ENCODE results near the gene LRCH1.
"Not testable (repeated sequence)": the region's sequence is repeated elsewhere in the genome, so short reads cannot be mapped to it uniquely, and the experiment has no call there.

Gene LRCH1, protein sequence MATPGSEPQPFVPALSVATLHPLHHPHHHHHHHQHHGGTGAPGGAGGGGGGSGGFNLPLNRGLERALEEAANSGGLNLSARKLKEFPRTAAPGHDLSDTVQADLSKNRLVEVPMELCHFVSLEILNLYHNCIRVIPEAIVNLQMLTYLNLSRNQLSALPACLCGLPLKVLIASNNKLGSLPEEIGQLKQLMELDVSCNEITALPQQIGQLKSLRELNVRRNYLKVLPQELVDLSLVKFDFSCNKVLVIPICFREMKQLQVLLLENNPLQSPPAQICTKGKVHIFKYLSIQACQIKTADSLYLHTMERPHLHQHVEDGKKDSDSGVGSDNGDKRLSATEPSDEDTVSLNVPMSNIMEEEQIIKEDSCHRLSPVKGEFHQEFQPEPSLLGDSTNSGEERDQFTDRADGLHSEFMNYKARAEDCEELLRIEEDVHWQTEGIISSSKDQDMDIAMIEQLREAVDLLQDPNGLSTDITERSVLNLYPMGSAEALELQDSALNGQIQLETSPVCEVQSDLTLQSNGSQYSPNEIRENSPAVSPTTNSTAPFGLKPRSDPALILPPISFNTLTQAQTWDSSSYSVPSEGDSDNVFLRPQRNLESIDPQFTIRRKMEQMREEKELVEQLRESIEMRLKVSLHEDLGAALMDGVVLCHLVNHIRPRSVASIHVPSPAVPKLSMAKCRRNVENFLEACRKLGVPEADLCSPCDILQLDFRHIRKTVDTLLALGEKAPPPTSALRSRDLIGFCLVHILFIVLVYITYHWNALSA

DNA sequence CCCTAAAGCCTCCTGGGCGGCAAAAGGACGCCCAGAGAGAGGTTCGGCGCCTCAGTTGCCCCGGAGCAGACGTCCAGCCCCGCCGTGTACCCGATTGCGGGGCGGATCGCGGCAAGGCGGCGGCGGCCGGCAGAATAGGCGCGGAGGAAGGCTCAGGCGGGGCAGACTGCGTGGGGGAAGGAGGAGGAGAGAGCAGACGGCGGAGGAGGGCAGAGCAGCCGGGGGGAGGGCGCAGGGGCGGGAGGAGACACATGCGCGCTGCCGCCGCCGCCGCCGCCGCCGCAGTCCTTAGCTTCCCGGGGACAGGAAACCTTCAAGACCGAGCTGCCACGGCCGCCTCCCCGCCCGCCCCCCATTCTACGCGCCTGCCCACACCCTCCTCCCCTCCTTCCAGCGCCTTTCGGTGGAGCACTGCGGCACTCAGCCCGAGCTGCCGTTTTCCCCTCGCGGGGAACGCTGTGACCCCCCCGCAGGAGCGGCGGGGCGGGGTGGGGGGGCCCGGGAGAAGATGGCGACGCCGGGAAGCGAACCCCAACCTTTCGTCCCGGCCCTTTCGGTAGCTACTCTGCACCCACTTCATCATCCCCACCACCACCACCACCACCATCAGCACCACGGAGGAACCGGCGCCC is at the start of gene LRCH1:
LRCH1 (plus strand) TSS at position 282 of the 632 bp plus-strand sequence; CDS start at position 509, 227 bp downstream.
- peak; percentile 91 for DNase-seq (ENCODE audit: low spot score)

DNA sequence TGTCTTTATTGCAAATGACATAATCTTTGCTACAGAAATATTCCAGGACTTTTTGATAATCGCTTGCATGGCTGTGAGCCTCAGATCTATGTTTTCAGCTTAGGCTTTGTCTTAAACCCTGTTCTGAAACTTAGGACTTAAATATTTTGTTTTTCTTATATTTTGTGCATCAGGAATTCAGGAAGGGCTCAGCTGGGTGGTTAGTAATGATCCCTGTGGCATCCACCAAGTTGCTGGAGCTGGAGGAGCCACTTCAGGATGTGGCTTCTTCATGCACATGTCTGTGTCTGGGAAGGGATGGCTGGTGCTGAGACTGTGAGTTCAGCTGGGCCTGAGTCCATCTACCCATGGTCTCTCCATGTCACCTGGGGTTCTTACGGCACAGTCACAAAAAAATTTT is 48.9 kb upstream of the LRCH1 start:
- DNase-seq (ENCODE audit: low spot score), result no peak

DNA sequence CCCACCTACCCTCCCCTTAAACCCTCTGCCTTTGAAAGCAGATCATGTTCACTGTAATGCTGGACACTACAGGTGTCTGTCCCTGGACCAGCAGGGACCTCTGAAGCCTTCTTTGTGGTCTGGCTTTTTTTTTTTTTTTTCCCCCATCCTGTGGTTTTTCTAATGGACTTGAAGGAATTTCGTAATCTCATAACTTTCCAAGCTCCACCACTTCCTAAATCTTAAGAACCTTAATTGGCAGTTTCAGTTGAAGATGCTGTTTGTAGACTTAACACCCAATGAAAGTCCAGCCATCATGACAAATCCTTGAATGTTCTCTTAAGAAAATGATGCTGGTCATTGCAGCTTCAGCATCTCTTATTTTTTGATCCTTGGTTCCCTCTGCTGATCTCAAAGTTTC is 45.0 kb upstream of the LRCH1 start:
- DNase-seq (ENCODE audit: low spot score), result no peak

DNA sequence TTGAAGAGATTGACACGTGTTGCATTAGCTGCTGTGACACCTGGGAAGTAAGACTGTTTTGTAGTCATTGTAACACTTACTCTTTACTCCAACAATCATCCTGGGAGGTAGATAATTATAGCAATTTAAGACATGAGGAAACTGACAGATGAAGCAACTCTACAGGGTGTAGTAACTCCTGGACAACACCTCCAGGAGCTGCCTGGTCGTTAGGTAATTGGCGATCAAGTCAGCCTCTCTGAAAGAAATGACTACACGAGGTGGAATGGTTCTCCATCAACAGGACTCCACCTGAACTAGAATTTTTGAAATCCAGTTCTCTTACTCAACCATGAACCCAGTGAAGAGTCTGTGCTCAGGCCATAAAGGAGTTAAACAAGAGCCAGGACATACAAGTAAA is 43.0 kb upstream of the LRCH1 start:
- DNase-seq (ENCODE audit: low spot score), result no peak

DNA sequence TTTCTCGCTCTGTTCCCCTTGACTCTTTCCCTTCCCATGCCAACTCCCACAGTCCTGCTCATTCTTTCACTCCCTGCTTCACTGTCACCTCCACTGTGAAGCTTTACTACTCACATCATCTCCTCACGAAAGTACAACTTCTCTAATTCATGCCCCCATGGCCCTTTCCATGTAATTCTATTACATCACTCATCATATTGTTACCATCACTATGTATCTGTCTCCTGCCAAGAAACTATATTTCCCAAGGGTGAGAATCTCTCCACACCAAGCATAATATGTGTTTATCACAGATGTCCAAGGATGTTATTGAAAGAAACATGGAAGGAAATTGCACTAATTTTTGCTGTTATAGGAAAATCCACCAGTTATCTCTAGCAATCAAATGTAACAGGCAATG is 37.2 kb upstream of the LRCH1 start:
- DNase-seq (ENCODE audit: low spot score), result no peak

DNA sequence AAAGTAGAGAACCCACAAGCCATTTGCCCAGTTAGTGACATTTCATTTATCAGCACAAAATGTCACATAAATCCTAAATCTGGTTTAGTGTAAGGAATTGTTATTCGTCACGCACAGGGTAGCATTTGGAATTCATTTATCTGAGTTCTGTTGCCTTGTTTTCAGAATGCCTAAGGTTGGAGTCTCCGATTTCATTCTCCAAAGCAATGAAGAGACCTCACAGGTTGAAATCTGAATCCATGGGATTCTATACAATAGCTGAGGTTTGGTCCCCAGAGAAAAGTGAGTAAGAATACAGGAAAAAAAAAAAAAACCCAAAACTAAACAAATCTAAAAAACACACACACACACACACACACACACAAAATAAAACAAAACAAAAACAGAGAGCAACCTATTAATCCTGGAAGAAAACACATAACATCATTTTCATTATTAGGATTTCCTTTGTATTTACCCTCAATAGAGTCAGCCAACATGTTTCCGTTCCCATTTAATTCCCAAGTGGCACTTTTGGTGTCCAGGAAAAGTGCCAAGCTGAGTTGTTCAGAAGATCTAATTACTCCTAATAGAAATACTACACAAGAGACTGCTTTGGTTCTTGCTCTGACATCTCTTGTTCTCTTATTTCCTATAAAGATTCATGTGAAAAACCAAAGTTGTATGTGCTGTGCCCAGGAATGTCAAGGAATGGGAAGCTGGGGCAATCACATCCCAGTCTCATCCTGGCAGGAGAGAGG is 36.2 kb upstream of the LRCH1 start:
- DNase-seq (ENCODE audit: low spot score), result no peak

DNA sequence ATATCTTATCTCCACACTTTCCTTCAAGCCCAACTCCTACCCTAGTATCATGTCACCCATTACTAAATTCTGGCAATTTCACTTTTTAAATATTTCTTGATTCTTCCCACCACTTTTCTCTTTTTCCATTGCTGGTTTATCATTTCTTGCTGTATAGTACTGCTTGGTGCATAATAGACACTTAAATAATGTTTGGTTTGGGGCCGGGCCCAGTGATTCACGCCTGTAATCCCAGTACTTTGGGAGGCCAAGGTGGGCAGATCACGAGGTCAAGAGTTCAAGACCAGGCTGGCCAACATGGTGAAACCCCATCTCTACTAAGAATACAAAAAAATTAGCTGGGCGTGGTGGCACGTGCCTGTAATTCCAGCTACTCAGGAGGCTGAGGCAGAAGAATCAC is 35.2 kb upstream of the LRCH1 start:
- not testable (repeated sequence) for DNase-seq (ENCODE audit: low spot score)

DNA sequence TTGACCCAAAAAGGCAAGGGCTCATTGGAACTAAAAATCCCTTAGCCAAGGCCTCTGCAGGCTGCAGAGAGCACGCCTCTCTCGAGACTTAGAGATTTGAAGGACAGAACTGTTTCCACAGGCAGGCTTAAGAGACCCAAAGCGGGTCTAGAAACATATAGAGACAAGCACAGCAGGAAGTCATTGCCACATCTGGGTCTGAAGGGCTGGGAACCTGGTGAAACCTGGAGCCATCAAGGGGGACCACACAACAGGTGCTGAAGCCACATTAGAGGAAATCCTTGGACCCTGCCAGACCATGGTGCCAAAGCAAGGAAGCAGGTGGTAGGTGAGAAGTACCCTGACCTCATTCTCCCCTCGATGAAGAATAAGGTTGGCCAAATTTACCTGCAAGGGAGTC is 33.8 kb upstream of the LRCH1 start:
- DNase-seq (ENCODE audit: low spot score), result no peak

DNA sequence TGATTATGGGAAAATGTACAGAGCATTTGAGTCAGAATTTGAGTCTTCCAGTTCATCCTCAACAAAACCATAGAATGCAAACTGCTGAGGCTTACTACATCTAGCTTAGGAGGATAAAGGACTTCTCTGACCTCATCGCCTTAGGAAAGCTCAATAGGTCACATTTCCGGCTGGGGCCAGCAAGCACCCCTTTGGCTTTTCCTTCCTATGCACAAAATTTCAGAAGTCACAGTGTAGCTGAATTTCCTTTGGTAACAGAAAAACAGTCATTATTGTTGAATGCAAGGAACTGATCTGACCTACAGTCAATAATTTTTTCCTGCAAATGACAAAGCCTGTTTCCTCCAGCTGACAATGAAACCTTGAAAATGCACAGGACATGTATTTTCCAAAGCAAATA is 32.8 kb upstream of the LRCH1 start:
- DNase-seq (ENCODE audit: low spot score), result no peak

DNA sequence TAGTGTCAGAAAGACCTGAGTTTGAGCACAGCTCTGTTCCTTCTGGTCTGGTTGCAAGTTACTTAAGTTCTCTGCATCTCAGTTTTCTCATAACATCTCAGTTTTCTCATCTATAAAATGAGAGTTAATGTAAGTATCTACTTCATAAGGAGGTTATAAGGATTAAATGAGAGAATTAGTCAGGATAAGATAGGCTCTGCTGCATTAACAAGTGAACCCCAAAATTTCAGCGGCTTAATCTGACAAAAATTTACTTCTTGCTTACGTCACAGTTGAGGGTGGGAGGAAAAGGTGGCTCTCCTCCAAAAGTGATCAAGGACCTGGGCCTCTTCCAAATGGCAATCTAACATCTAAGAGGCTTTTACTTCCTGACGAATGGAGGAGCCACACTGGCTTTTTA is 31.5 kb upstream of the LRCH1 start:
- no peak for DNase-seq (ENCODE audit: low spot score)

DNA sequence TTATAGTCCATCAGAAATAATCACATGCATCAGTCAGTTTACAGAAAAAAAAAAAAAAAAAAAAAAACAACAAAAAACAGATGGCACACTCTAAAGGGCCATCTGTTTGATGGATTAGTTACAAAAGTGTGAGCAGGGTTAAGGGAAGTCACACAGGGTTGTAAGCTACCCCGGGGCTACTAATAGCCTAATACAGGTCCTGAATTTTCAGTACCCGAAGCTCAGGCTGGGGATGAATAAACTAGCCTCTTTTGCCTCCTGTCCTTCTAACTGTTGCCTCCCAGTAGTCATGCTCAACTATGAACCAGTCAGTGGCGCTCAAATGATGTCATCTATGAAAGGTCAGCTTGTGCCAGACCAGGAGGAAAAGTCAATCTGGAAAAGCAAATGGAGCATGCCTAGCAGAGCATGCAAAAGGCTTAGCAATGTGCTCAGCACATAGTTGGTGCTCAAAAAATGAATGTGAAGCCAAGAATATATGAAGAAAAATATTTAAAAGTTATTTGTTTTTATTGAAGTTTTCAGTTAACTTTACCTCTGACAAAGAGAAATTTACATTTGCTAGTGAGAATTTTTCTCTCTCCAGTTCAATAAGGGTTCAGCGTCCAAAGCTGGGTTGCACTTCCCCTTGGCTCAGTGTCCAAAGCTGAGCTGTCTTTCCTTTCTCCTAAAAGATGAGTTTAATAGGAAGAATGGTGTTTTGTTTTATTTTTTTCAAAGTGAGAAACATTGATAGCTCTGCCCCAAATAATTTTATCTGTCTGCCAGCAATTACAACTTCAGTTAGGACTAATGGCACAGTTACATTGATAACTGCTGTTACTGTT is 30.8 kb upstream of the LRCH1 start:
- DNase-seq (ENCODE audit: low spot score), result no peak

DNA sequence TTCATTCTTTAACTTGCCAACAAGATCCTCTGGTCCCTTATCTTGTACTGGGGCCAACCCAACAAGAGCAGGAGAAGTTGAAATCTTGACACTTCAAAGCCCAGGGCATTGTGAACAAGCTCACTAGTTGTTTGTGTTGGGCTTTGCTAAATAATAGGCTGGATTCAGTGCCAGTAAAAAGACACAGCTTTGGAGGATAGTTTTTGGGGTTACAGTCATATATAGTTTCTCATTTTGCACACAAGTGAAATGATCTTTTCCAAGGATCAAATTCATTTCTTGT is 30.3 kb upstream of the LRCH1 start:
- DNase-seq (ENCODE audit: low spot score), result no peak

DNA sequence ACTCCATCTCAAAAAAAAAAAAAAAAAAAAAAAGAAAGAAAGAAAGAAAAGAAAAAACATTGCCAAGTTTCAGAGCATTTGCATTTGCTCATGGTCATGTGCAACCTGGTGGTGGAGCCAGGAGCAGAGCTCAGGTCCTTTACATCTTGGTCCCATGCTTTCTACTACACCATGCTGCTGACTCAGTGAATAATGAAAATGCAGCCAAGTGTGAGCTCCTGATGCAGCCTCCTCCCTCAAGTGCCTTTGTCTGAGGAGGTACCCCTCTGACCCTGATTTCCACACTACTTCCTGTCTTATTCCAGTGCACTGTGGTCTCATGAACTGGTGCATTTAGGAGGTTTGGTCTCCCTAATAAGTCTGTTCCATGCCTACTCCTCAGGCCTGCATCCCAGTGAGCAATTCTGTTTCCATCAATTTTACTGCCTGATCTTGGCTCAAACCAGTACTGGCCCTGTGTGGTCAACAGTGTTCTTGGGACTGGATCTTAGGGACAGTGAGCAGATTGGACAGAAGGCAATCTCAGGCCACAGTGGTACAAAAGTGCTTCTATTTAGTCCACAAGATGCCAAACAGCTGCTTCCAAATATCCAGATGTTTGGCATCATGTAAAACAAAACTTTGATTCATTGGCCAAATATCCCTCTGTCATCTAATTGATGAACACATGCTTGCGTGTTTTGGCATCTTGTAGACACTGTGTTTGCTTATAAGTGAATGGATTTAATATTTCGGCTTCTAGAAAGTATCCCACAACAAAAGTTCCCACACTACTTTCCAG is 28.8 kb upstream of the LRCH1 start:
- DNase-seq (ENCODE audit: low spot score), result no peak

DNA sequence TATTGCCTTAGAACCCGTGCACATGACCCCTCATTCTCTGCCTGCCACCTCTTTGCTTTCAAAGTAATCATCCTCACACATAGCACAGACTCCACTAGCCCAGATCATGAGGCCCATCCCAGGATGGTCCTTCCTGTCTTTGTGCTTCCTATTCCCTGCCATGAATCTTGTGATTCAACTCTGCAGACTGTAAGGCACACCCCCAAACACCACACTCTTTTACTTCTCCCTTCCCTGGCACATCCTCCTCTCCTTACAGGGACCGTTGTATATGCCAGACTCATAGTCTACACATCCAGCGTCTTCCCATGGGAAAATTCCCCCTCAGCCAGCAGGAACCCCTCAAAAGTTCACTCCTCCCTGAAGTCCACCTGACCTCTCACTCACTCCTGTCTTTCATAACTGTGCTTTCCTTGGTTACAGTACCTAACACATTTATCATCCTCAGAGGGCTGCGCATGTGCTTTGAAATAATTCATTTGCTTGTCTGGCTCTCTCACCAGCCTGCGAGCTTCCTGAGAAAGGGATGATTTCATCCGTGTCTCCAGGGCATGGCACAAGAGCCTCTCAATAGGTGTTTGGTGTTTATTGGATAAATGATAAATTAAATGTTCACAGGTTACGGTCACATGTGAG is 26.8 kb upstream of the LRCH1 start:
- DNase-seq (ENCODE audit: low spot score), result no peak

DNA sequence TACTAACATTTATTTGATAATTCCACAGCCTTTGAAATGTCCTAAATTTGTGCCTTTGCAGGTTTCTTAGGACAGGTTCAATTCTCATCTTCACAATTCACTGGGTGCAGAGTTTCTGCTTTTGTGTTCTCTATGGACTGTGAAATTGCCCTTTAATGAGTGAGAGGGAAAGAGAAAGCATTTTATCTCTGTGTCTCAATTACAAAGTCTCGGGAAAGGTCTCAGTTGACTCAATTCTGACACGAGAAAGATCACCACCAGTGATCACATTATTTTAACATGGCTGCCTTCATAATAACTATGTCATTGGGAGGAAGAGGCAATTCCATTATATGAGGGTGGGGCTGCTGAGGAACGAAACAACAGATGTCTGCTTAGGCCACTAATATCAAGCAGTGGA is 26.2 kb upstream of the LRCH1 start:
- DNase-seq (ENCODE audit: low spot score), result no peak

DNA sequence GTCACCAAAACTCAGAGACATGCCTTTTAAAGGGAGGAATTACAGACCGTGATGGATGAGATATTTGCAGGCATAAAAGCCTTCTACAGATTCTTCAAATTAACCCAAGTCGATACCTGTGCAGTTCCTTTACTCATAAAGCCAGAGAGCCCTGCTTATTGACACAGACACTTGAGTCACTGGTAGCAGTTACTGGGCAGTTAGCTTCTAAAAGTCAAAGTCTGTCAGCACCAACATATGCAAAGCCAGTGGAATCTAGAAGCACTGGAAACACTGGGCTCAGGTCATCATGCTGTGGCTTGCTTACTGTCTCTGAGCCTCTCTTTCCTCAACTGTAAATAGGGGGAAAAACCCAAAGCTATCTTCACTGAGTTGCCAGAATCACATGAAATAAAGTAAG is 25.7 kb upstream of the LRCH1 start:
- no peak for DNase-seq (ENCODE audit: low spot score)

DNA sequence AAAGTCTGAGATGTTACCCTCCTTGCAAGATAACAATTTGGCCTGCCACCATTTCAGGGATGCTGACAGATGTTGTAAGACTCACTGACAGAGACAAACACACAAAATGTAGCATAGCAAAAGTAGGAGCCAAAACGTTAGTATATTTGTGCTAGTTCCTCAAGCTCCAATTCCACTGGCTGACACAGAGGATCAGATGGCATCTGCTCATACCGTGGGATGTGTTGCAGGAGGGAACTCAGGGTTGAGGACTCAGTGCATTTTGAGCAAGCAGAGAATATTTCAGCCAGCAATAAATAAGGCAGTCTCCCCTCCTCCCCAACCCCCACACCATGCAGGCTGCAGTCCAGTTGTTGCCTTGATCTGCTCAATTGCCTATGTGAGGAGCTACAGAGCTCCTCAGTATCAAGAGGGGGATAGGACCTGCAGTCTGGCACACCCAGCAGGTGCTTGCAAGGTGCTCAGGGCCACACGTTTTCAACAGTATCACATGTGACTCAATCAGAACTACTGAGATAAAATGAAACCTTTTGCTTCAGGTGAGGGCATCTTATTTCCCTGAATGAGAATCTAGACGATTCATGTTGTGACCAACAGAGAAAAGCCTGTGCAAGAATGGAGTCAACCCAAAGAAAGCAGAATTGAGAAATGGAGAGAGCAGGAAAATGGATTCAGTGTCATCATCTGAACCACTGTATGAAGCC is 23.6 kb upstream of the LRCH1 start:
- DNase-seq (ENCODE audit: low spot score), result no peak

DNA sequence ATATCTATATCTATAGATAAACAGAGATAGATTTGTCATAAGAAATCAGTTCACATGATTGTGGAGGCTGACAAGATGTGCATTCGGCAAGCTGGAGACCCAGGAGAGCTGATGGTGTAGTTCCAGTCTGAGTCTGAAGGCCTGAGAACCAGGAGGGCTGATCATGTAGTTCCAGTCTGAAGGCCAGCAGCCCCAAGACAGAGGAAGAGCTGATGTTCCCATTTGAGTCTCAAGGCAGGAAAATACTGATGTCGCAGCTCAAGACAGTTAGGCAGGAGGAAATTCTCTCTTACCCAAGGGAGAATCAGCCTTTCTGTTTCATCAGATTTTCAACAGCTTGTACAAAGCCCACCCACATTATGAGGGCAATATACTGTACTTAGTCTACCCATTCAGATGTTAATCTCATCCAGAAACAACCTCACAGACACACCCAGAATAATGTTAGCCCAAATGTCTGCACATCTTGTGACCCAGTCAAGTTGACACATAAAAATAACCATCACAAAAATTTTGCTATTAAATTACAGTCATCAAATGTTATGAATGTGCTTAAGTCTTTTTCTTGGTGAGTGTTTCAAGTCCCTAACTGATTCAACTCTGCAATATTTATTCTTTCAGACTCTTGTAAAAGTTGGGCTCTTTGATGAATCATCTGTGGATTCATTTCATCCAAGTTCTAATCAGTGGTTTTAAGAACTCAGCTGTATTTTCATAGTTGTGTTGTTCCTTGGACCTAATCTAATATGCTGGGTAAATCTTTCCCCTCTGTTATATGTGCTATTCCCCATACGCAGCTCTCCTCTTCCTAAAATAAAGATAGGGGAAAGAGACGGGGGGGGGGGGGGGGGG is 22.7 kb upstream of the LRCH1 start:
- no peak for DNase-seq (ENCODE audit: low spot score)

DNA sequence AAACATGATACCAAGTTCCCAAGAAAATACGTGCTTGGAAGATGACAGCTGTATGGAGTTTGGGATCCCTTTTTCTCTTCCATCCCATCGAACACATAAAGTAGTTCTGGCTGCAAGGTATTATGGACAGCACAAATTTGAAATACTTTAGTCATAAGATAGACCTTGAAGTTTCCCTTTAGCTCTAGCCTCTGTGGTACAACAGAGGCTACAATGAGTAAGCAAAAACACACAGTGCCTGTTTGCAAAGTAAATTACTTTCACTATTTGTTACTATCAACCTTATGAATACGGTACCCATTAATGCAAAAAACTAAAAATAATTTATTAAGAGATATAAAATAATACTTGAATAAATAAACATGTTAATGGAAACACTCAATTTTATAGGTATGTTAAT is 21.0 kb upstream of the LRCH1 start:
- no peak for DNase-seq (ENCODE audit: low spot score)
